ENCODE data around the gene STAU1. TPM values are rescaled to one million over a fixed set of nuclear protein-coding genes. Genes with fewer than 3 reads are reported as not detected.
"Not testable (repeated sequence)": the region's sequence is repeated elsewhere in the genome, so short reads cannot be mapped to it uniquely, and the experiment has no call there.

The STAU1 gene
- total and polyA plus RNA-seq, 4 donors, result 29.3 to 84.9 (median 56.3) TPM

DNA sequence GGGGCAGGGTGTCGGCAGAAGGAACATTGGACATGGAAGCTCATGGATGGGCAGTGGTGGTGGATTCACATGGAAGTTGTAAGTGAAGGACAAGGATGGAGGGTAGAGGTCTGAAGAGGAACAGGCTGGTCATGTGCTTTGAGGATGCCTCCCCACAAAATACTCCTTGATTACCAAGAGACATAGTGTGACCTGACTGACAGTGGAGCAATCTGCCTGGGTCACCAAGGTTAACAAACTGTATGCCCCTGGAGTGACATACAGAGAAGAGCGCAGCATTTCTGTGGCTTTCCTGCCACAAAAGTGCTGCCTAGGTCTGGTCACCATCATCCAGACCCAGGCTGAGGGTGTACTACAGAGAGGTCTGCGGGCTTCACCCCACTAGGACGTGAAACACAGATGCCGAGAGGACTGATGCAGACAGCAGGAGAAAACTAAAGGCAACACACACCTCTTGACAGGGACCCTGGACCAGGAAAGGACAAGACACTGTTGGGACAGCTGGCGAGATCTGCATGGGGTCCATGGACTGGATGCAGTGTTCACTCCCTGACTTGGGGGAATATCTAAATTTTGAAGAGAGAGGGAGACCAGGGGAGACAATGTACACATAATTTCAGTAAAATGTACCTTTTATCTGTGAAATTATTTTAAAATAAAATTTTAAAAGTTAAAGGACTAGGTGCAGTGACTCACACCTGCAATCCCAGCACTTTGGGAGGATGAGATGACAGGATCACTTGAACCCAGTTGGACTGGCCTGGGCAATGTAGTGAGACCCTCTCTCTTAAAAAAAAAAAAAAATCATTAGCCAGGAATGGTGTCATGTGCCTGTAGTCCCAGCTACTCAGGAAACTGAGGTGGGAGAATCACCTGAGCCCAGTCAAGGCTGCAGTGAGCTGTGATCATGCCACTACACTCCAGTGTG, 77.1 kb downstream of the STAU1 start:
- Histone ChIP-seq H3K9me3 (ENCODE audit: control insufficient read depth in 4 of 4, insufficient read depth in 3 of 4, low read length in 3 of 4) (no peaks in the 10 kb centered on the region), H3K4me1 (ENCODE audit: control insufficient read depth in 5 of 5, insufficient read depth in 5 of 5, low read length in 5 of 5) (no peaks in the 10 kb centered on the region), H3K4me3 (no peak overlapping the region), H3K27ac (ENCODE audit: low read depth in 1 of 2, low read length in 1 of 2) (no peak overlapping the region), H3K36me3 (ENCODE audit: control insufficient read depth in 4 of 4, insufficient read depth in 4 of 4, low read length in 4 of 4) (peaks cover 3 to 34% (median 18%) of the 10 kb centered on the region in 4 donors), H3K27me3 (ENCODE audit: control insufficient read depth in 3 of 3, insufficient read depth in 3 of 3, low read length in 2 of 3) (no peaks in the 10 kb centered on the region), H3K9ac (ENCODE audit: insufficient read depth in 1 of 2, low read length in 2 of 2) (no peak overlapping the region)
- TF ChIP-seq, protein P1, sequence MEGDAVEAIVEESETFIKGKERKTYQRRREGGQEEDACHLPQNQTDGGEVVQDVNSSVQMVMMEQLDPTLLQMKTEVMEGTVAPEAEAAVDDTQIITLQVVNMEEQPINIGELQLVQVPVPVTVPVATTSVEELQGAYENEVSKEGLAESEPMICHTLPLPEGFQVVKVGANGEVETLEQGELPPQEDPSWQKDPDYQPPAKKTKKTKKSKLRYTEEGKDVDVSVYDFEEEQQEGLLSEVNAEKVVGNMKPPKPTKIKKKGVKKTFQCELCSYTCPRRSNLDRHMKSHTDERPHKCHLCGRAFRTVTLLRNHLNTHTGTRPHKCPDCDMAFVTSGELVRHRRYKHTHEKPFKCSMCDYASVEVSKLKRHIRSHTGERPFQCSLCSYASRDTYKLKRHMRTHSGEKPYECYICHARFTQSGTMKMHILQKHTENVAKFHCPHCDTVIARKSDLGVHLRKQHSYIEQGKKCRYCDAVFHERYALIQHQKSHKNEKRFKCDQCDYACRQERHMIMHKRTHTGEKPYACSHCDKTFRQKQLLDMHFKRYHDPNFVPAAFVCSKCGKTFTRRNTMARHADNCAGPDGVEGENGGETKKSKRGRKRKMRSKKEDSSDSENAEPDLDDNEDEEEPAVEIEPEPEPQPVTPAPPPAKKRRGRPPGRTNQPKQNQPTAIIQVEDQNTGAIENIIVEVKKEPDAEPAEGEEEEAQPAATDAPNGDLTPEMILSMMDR (IDR thresholded peaks at IDR 0.05; ENCODE audit: control extremely low read depth, extremely low read depth), result no peak
- ATAC-seq (ENCODE audit: insufficient read depth, low FRiP score) (no peak), DNase-seq (no peak)
- WGBS, 2 donors, result 97 to 98% methylated on average over 6 of the region's 6 CpGs

- TF ChIP-seq, protein P1 (IDR thresholded peaks at IDR 0.05; ENCODE audit: control extremely low read depth, extremely low read depth), result no peak
- Histone ChIP-seq H3K27me3 (ENCODE audit: control insufficient read depth in 3 of 3, insufficient read depth in 3 of 3, low read length in 2 of 3) (no peaks in the 10 kb centered on the region), H3K4me3 (no peak overlapping the region), H3K36me3 (ENCODE audit: control insufficient read depth in 4 of 4, insufficient read depth in 4 of 4, low read length in 4 of 4) (peaks cover 14 to 44% (median 23%) of the 10 kb centered on the region in 4 donors), H3K27ac (ENCODE audit: low read depth in 1 of 2, low read length in 1 of 2) (no peak overlapping the region), H3K9me3 (ENCODE audit: control insufficient read depth in 4 of 4, insufficient read depth in 3 of 4, low read length in 3 of 4) (no peaks in the 10 kb centered on the region), H3K9ac (ENCODE audit: insufficient read depth in 1 of 2, low read length in 2 of 2) (no peak overlapping the region), H3K4me1 (ENCODE audit: control insufficient read depth in 5 of 5, insufficient read depth in 5 of 5, low read length in 5 of 5) (peaks cover 0 to 1% (median 0%) of the 10 kb centered on the region in 5 donors)
- DNase-seq (no peak), ATAC-seq (ENCODE audit: insufficient read depth, low FRiP score) (no peak)
- WGBS, 2 donors, result 97% methylated on average over 6 of the region's 6 CpGs
Observed at GRCh38 chr20:49106328-49106727, 81.8 kb downstream of the STAU1 start.

- not testable (repeated sequence) for H3K9me3 ChIP-seq (ENCODE audit: control insufficient read depth in 4 of 4, insufficient read depth in 3 of 4, low read length in 3 of 4); H3K27ac ChIP-seq (ENCODE audit: low read depth in 1 of 2, low read length in 1 of 2); H3K27me3 ChIP-seq (ENCODE audit: control insufficient read depth in 3 of 3, insufficient read depth in 3 of 3, low read length in 2 of 3); H3K4me3 ChIP-seq; DNase-seq; H3K4me1 ChIP-seq (ENCODE audit: control insufficient read depth in 5 of 5, insufficient read depth in 5 of 5, low read length in 5 of 5); H3K9ac ChIP-seq (ENCODE audit: insufficient read depth in 1 of 2, low read length in 2 of 2); ATAC-seq (ENCODE audit: insufficient read depth, low FRiP score)
- 94 to 96% methylated on average over 11 of the region's 11 CpGs for WGBS, 2 donors
- H3K36me3 ChIP-seq (ENCODE audit: control insufficient read depth in 4 of 4, insufficient read depth in 4 of 4, low read length in 4 of 4), result peaks cover 17 to 38% (median 23%) of the 10 kb centered on the region in 4 donors
Observed at GRCh38 chr20:49104979-49105547, 83.1 kb downstream of the STAU1 start.

- peaks cover 0 to 1% (median 0%) of the 10 kb centered on the region in 5 donors for H3K4me1 ChIP-seq (ENCODE audit: control insufficient read depth in 5 of 5, insufficient read depth in 5 of 5, low read length in 5 of 5)
- no peak overlapping the region for H3K4me3 ChIP-seq
- no peaks in the 10 kb centered on the region for H3K27me3 ChIP-seq (ENCODE audit: control insufficient read depth in 3 of 3, insufficient read depth in 3 of 3, low read length in 2 of 3)
- no peak overlapping the region for H3K9ac ChIP-seq (ENCODE audit: insufficient read depth in 1 of 2, low read length in 2 of 2)
- WGBS, 2 donors, result 88 to 91% methylated on average over 3 of the region's 3 CpGs
- TF ChIP-seq, protein P1 (IDR thresholded peaks at IDR 0.05; ENCODE audit: control extremely low read depth, extremely low read depth), result no peak
- H3K9me3 ChIP-seq (ENCODE audit: control insufficient read depth in 4 of 4, insufficient read depth in 3 of 4, low read length in 3 of 4), result no peaks in the 10 kb centered on the region
- peaks cover 17 to 34% (median 21%) of the 10 kb centered on the region in 4 donors for H3K36me3 ChIP-seq (ENCODE audit: control insufficient read depth in 4 of 4, insufficient read depth in 4 of 4, low read length in 4 of 4)
- no peak overlapping the region for H3K27ac ChIP-seq (ENCODE audit: low read depth in 1 of 2, low read length in 1 of 2)
- ATAC-seq (ENCODE audit: insufficient read depth, low FRiP score) (no peak), DNase-seq (peak; percentile 22 to 62 (median 25))
Observed at GRCh38 chr20:49104365-49104648, 83.8 kb downstream of the STAU1 start.

All from lung (tissue), 12 donors.